Astrocyte (in vitro differentiated cells and primary cell): ENCODE data around the gene ZNF516. TPM values are rescaled to one million over a fixed set of nuclear protein-coding genes. Genes with fewer than 3 reads are reported as not detected.

Source experiments
- DNase-seq: peaks from one replicate; pipeline ENCODE4 v3.0.0-alpha.2; 2010; ENCODE audit warnings: low read depth
- FAIRE-seq: peaks from 2 replicates; lab custom pipeline; 2011; peaks lifted over from hg19 to GRCh38; lab: Jason Lieb, UNC
- H2AFZ ChIP-seq: 2 replicates; pipeline ENCODE4 v1.6.0; 2012; ENCODE audit warnings: low read depth, low read length, inconsistent platforms
- H3K27ac ChIP-seq: 2 replicates; pipeline ENCODE4 v1.5.1; 2011; ENCODE audit warnings: low read depth, low read length, inconsistent platforms
- H3K27me3 ChIP-seq: 2 replicates; pipeline ENCODE4 v1.6.0; 2011; ENCODE audit warnings: low read length, inconsistent platforms; ENCODE audit not compliant: insufficient read depth
- H3K36me3 ChIP-seq: 2 replicates; pipeline ENCODE4 v1.5.1; 2011; ENCODE audit warnings: low read length, inconsistent platforms; ENCODE audit not compliant: insufficient read depth
- H3K4me1 ChIP-seq: 2 replicates; pipeline ENCODE4 v1.5.1; 2011; ENCODE audit warnings: low read length, inconsistent platforms; ENCODE audit not compliant: insufficient read depth
- H3K4me2 ChIP-seq: 2 replicates; pipeline ENCODE4 v1.6.0; 2012; ENCODE audit warnings: low read length, inconsistent platforms
- H3K4me3 ChIP-seq: 2 replicates; pipeline ENCODE4 v1.5.1; 2011; ENCODE audit warnings: low read depth, mild to moderate bottlenecking, low read length, inconsistent platforms; ENCODE audit not compliant: insufficient read depth
- H3K79me2 ChIP-seq: 2 replicates; pipeline ENCODE4 v1.6.0; 2012; ENCODE audit warnings: mild to moderate bottlenecking, low read length, inconsistent platforms; ENCODE audit not compliant: insufficient read depth
- H3K9ac ChIP-seq: 2 replicates; pipeline ENCODE4 v1.6.0; 2012; ENCODE audit warnings: mild to moderate bottlenecking, low read length, inconsistent platforms
- H3K9me3 ChIP-seq: 2 replicates; pipeline ENCODE4 v1.5.1; 2012; ENCODE audit warnings: low read depth, mild to moderate bottlenecking, low read length, inconsistent platforms; ENCODE audit not compliant: insufficient read depth
- H4K20me1 ChIP-seq: 2 replicates; pipeline ENCODE4 v1.6.0; 2012; ENCODE audit warnings: low read length, inconsistent platforms; ENCODE audit not compliant: insufficient read depth
- H3K27ac Mint-ChIP-seq: one replicate; pipeline ENCODE4 v1.8.0; 2021; ENCODE audit warnings: mild to moderate bottlenecking, mixed read lengths; ENCODE audit not compliant: unreplicated experiment
- H3K27me3 Mint-ChIP-seq: one replicate; pipeline ENCODE4 v1.8.0; 2021; ENCODE audit warnings: low read depth, mixed read lengths; ENCODE audit not compliant: unreplicated experiment
- H3K36me3 Mint-ChIP-seq: one replicate; pipeline ENCODE4 v1.8.0; 2021; ENCODE audit warnings: low read depth, mixed read lengths; ENCODE audit not compliant: unreplicated experiment
- H3K4me1 Mint-ChIP-seq: one replicate; pipeline ENCODE4 v1.8.0; 2021; ENCODE audit warnings: low read depth, mixed read lengths; ENCODE audit not compliant: unreplicated experiment
- H3K4me3 Mint-ChIP-seq: one replicate; pipeline ENCODE4 v1.8.0; 2021; ENCODE audit warnings: mild to moderate bottlenecking, moderate library complexity, mixed read lengths; ENCODE audit not compliant: unreplicated experiment
- H3K9me3 Mint-ChIP-seq: one replicate; pipeline ENCODE4 v1.8.0; 2021; ENCODE audit warnings: mild to moderate bottlenecking, mixed read lengths; ENCODE audit not compliant: unreplicated experiment
- EZH2 ChIP-seq: IDR thresholded peaks from 2 replicates; pipeline ENCODE4 v1.6.1; 2012; ENCODE audit warnings: mild to moderate bottlenecking, low read length, inconsistent platforms; ENCODE audit not compliant: insufficient read depth
- total RNA-seq: library from RNA; stranded (reverse); gene quantifications from 2 replicates; pipeline ENCODE4 v1.2.1, GENCODE V29; 2021
- TF ChIP-seq, protein P1 (sequence below): IDR thresholded peaks from 2 replicates; pipeline ENCODE4 v1.5.1; 2011; ENCODE audit warnings: low read depth, mild to moderate bottlenecking, inconsistent platforms, low read length, moderate library complexity; ENCODE audit not compliant: insufficient read depth

Gene ZNF516
- total RNA-seq, 1 donor from 2014 or later = 59.8 TPM

- Histone ChIP-seq H3K4me1 (no peaks in the 10 kb centered on the region), H3K9ac (no peak overlapping the region), H3K36me3 (peaks cover 3% of the 10 kb centered on the region), H3K4me3 (no peak overlapping the region), H3K27ac (no peak overlapping the region), H3K27me3 (no peaks in the 10 kb centered on the region), H3K79me2 (peaks cover 22% of the 10 kb centered on the region), H4K20me1 (peaks cover 56% of the 10 kb centered on the region), H2AFZ (no peak overlapping the region), H3K4me2 (no peak overlapping the region), H3K9me3 (no peaks in the 10 kb centered on the region)
- TF ChIP-seq, protein P1, sequence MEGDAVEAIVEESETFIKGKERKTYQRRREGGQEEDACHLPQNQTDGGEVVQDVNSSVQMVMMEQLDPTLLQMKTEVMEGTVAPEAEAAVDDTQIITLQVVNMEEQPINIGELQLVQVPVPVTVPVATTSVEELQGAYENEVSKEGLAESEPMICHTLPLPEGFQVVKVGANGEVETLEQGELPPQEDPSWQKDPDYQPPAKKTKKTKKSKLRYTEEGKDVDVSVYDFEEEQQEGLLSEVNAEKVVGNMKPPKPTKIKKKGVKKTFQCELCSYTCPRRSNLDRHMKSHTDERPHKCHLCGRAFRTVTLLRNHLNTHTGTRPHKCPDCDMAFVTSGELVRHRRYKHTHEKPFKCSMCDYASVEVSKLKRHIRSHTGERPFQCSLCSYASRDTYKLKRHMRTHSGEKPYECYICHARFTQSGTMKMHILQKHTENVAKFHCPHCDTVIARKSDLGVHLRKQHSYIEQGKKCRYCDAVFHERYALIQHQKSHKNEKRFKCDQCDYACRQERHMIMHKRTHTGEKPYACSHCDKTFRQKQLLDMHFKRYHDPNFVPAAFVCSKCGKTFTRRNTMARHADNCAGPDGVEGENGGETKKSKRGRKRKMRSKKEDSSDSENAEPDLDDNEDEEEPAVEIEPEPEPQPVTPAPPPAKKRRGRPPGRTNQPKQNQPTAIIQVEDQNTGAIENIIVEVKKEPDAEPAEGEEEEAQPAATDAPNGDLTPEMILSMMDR = no peak
- no peak for TF ChIP-seq EZH2
- Mint-ChIP-seq H3K4me1 (peaks cover 10% of the 10 kb centered on the region), H3K27ac (no peak overlapping the region), H3K36me3 (peaks cover 17% of the 10 kb centered on the region), H3K27me3 (no peaks in the 10 kb centered on the region), H3K9me3 (no peaks in the 10 kb centered on the region), H3K4me3 (no peak overlapping the region)
- FAIRE-seq = no peak
- no peak for DNase-seq
Observed at GRCh38 chr18:76369791-76370190, 125.3 kb downstream of the ZNF516 start.

GRCh38 chr18:76368976-76369375 lies 126.1 kb downstream of the ZNF516 start:
- Histone ChIP-seq H3K79me2 (peaks cover 14% of the 10 kb centered on the region), H3K36me3 (peaks cover 3% of the 10 kb centered on the region), H3K9ac (no peak overlapping the region), H3K27ac (no peak overlapping the region), H3K4me2 (no peak overlapping the region), H3K4me1 (no peaks in the 10 kb centered on the region), H3K27me3 (no peaks in the 10 kb centered on the region), H2AFZ (no peak overlapping the region), H3K9me3 (no peaks in the 10 kb centered on the region), H3K4me3 (no peak overlapping the region), H4K20me1 (peaks cover 48% of the 10 kb centered on the region)
- H3K4me3 Mint-ChIP-seq = no peak overlapping the region
- H3K27me3 Mint-ChIP-seq = no peaks in the 10 kb centered on the region
- H3K27ac Mint-ChIP-seq = no peak overlapping the region
- FAIRE-seq = no peak
- no peak for DNase-seq
- H3K9me3 Mint-ChIP-seq = no peaks in the 10 kb centered on the region
- H3K36me3 Mint-ChIP-seq = peaks cover 17% of the 10 kb centered on the region
- no peak for TF ChIP-seq EZH2
- TF ChIP-seq, protein P1 = no peak
- H3K4me1 Mint-ChIP-seq = peaks cover 15% of the 10 kb centered on the region

- no peaks in the 10 kb centered on the region for H3K9me3 ChIP-seq
- Mint-ChIP-seq H3K9me3 (peaks cover 2% of the 10 kb centered on the region), H3K36me3 (peaks cover 17% of the 10 kb centered on the region), H3K4me3 (no peak overlapping the region), H3K27me3 (no peaks in the 10 kb centered on the region), H3K27ac (no peak overlapping the region), H3K4me1 (peaks cover 22% of the 10 kb centered on the region)
- no peak overlapping the region for H3K27ac ChIP-seq
- H4K20me1 ChIP-seq = peaks cover 47% of the 10 kb centered on the region
- H3K9ac ChIP-seq = no peak overlapping the region
- DNase-seq (no peak), FAIRE-seq (no peak)
- H3K79me2 ChIP-seq = peaks cover 8% of the 10 kb centered on the region
- no peak overlapping the region for H2AFZ ChIP-seq
- no peak overlapping the region for H3K4me2 ChIP-seq
- no peak overlapping the region for H3K4me3 ChIP-seq
- H3K4me1 ChIP-seq = no peaks in the 10 kb centered on the region
- H3K27me3 ChIP-seq = no peaks in the 10 kb centered on the region
- TF ChIP-seq, protein P1 = no peak
- no peak for TF ChIP-seq EZH2
- peaks cover 3% of the 10 kb centered on the region for H3K36me3 ChIP-seq
Observed at GRCh38 chr18:76368271-76368670, 126.8 kb downstream of the ZNF516 start.
